ENCODE measurements around the gene YBEY.

DNA sequence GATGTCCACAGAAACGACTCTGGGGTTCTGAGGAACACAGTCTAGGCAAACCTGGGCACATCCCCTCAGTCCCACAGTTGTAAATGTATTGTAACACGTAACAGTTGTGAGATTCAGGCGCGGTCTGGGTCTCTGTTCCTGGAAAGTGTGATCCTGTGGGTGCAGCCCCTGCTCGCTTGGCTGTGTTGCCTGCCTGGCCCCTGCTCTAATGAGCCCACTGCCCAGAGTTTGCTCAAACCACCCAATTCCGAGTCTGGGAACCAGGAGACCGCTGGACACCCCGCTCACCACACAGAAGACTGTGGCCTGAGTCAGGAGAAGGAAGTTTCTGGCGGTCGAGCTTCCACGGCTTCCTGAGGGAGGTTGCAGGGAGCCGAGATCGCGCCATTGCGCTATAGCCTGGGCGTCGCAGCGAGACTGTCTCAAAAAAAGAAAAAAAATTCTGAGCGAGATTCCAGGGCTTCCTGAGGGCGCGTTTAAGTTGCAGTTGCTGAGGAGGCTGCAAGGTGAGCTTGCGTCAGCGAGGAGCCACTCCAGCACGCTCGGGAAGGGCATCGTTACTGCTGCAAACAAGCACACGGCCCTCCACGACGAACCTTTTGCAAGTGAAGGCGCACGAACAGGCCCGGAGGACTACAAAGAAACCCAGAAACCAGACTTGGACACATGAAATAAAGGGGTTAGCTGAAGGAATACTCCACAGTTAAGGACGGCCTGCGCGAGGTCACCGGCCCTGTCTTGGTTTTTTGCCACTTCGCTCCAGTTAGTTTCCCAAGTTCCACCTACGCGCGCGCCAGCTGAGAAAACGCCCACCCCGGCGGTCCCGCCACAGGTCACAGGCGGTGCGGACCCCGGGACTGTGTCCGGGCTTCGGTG lies 36.4 kb downstream of the YBEY start:
- TF ChIP-seq CTCF (IDR thresholded peaks at IDR 0.05) (no peak), POLR2A (IDR thresholded peaks at IDR 0.05) (no peak)

Measured in transverse colon (tissue), 3 donors.